ENCODE measurements around the gene KRT24.
A peak's percentile ranks its signal among the peaks of the same experiment; 100 is the strongest.

The KRT24 gene

GRCh38 chr17:40734018-40734417 lies 30.5 kb upstream of the KRT24 start:
- in situ Hi-C loops (cut with HindIII; ENCODE audit: low pct_ligation_motif_present, low sequenced_read_pairs): no loop called here
- no peak for TF ChIP-seq CTCF (IDR thresholded peaks at IDR 0.05; ENCODE audit: low read depth, low read length, missing control alignments)
- no peak overlapping the region for H3K4me3 ChIP-seq (ENCODE audit: low read depth, low read length)
- DNase-seq: no peak
- peaks cover 14% of the 10 kb centered on the region for H3K27me3 ChIP-seq (replicated peaks)
- no peaks in the 10 kb centered on the region for H3K36me3 ChIP-seq (replicated peaks)
- no peak overlapping the region for H3K27ac ChIP-seq

- no peak for TF ChIP-seq CTCF (IDR thresholded peaks at IDR 0.05; ENCODE audit: low read depth, low read length, missing control alignments)
- DNase-seq: no peak
- H3K27me3 ChIP-seq (replicated peaks): peaks cover 10% of the 10 kb centered on the region
- no peaks in the 10 kb centered on the region for H3K36me3 ChIP-seq (replicated peaks)
- no peak overlapping the region for H3K4me3 ChIP-seq (ENCODE audit: low read depth, low read length)
- in situ Hi-C loops (cut with HindIII; ENCODE audit: low pct_ligation_motif_present, low sequenced_read_pairs): no loop called here
- no peak overlapping the region for H3K27ac ChIP-seq
Observed at GRCh38 chr17:40730970-40731369, 27.4 kb upstream of the KRT24 start.

GRCh38 chr17:40727447-40728231 lies 24.1 kb upstream of the KRT24 start:
- TF ChIP-seq CTCF (IDR thresholded peaks at IDR 0.05; ENCODE audit: low read depth, low read length, missing control alignments): no peak
- in situ Hi-C loops (cut with HindIII; ENCODE audit: low pct_ligation_motif_present, low sequenced_read_pairs): no loop called here
- H3K27ac ChIP-seq: no peak overlapping the region
- peaks cover 6% of the 10 kb centered on the region for H3K27me3 ChIP-seq (replicated peaks)
- H3K4me3 ChIP-seq (ENCODE audit: low read depth, low read length): no peak overlapping the region
- DNase-seq: no peak
- H3K36me3 ChIP-seq (replicated peaks): no peaks in the 10 kb centered on the region

- Histone ChIP-seq H3K4me3 (ENCODE audit: low read depth, low read length) (no peak overlapping the region), H3K36me3 (replicated peaks) (no peaks in the 10 kb centered on the region), H3K27ac (no peak overlapping the region), H3K27me3 (replicated peaks) (peaks cover 4% of the 10 kb centered on the region)
- no peak for DNase-seq
- peak; percentile 38 for TF ChIP-seq CTCF (IDR thresholded peaks at IDR 0.05; ENCODE audit: low read depth, low read length, missing control alignments)
- in situ Hi-C loops (cut with HindIII; ENCODE audit: low pct_ligation_motif_present, low sequenced_read_pairs): no loop called here
Observed at GRCh38 chr17:40726919-40727318, 23.4 kb upstream of the KRT24 start.

GRCh38 chr17:40724656-40725055 lies 21.1 kb upstream of the KRT24 start:
- Histone ChIP-seq H3K36me3 (replicated peaks) (no peaks in the 10 kb centered on the region), H3K27ac (no peak overlapping the region), H3K4me3 (ENCODE audit: low read depth, low read length) (no peak overlapping the region), H3K27me3 (replicated peaks) (no peaks in the 10 kb centered on the region)
- TF ChIP-seq CTCF (IDR thresholded peaks at IDR 0.05; ENCODE audit: low read depth, low read length, missing control alignments): no peak
- in situ Hi-C loops (cut with HindIII; ENCODE audit: low pct_ligation_motif_present, low sequenced_read_pairs): no loop called here
- DNase-seq: no peak

- DNase-seq: no peak
- no peak for TF ChIP-seq CTCF (IDR thresholded peaks at IDR 0.05; ENCODE audit: low read depth, low read length, missing control alignments)
Observed at GRCh38 chr17:40722241-40722640, 18.7 kb upstream of the KRT24 start.

More at GRCh38 chr17:40722241-40722640, 18.7 kb upstream of the KRT24 start:
- Histone ChIP-seq H3K36me3 (replicated peaks) (no peaks in the 10 kb centered on the region), H3K4me3 (ENCODE audit: low read depth, low read length) (no peak overlapping the region), H3K27me3 (replicated peaks) (peaks cover 2% of the 10 kb centered on the region), H3K27ac (no peak overlapping the region)
- in situ Hi-C loops (cut with HindIII; ENCODE audit: low pct_ligation_motif_present, low sequenced_read_pairs): no loop called here

All from brain microvascular endothelial cell (primary cell).